HG03460 (cell line): ENCODE data around the gene TMPRSS7.
A peak's percentile ranks its signal among the peaks of the same experiment; 100 is the strongest.
"Not testable (repeated sequence)": the region's sequence is repeated elsewhere in the genome, so short reads cannot be mapped to it uniquely, and the experiment has no call there.

Experiments used
- ATAC-seq: cut with Tn5 transposase; IDR thresholded peaks from one replicate; pipeline ENCODE4 v1.9.1; 2021; ENCODE audit not compliant: unreplicated experiment

Gene TMPRSS7

DNA sequence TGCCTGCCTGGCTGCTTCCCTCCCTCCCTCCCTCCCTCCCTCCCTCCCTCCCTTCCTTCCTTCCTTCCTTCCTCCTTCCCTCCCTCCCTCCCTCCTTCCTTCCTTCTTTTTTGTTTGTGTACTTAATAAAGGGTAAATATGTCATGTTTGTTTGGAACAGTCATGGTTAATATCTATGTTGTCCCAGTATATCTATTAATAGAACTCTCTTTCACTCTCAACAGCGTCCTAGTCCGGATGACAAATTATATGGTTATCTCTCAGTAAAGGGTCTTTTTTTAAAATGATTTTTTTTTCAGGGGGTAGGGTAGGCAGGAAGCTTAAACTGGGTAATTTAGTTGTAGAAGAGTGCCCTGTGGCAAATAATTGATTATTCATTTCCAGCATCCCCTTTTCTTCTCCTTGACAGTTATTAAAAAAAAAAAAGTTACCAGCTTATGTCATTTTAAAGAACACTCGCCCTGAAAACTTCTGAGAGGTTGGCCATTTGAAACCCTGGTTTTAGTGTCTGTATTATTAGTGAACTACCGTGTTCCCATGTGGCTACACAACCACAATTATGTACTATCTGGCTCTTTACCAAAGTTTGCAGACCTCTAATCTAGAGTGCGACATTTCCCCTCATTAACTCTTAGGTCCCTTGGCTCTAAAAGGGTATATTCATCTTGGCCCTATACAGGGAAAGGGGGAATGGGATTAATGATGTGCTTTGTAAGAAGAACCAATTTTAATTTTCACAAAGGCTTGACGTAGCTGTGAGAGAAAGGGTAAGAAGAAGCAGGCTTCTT is 22.1 kb upstream of the TMPRSS7 start:
- no peak for ATAC-seq

- ATAC-seq = peak; percentile 73
These were observed 21.3 kb upstream of the TMPRSS7 start for GRCh38 chr3:112013058-112013783.

DNA sequence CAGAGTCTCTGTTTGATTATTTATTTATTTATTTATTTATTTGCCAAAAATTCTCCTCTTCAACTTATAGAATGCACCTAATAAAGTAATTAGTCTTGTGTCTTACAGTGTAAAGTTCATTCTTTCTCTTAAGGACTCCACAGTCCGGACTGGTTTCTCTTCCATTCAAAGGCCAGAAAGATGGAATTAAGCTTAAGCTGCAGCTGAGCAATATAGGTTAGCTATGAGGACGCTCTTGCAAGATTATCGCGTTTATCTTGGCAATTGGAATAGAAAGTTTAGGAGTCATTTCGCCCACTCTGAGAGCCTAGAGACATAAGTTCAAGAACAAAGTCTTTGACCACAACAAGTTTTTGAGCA is 20.8 kb upstream of the TMPRSS7 start:
- no peak for ATAC-seq

GRCh38 chr3:112017091-112017490 is 17.4 kb upstream of the TMPRSS7 start:
- no peak for ATAC-seq

- no peak for ATAC-seq
These were observed 15.8 kb upstream of the TMPRSS7 start for GRCh38 chr3:112018712-112019111.

- no peak for ATAC-seq
These were observed 14.8 kb upstream of the TMPRSS7 start for GRCh38 chr3:112019716-112020115.

DNA sequence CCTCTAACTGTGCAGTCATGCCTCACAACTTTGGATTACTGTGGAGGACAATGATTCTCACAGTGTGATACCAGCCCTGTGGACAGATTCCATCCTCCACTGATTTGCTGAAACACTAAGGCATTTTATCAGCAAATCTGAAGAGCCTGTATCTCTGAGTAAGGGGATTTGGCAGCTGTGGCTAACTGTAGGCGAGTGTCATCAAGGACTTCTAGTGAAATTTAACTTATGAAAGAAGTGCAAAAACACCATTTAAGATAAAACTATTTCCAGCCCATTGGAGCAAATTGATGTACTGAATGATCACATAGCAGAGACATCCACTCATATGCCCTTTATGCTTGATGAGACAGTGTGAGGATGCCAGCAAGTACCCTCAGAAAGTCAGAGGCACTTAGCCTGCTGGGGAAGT is 13.9 kb upstream of the TMPRSS7 start:
- no peak for ATAC-seq

DNA sequence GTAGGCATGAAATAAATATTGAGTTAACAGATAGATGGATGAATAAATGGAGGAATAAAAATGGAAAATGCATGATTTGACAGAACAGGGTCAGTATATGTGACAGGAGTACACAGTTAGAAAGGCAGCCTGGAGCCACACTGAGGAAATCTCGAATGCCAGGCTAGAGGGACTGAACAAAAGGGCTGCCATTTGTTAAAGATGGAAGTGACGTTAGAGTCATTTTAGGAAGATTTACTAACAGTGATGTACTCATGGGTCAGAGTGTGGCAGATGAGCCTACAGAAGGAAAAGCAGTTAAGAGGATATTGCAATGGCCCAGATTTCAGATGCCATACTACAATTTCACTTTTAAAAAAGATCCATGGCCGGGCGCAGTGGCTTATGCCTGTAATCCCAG is 7.4 kb upstream of the TMPRSS7 start:
- ATAC-seq = no peak

DNA sequence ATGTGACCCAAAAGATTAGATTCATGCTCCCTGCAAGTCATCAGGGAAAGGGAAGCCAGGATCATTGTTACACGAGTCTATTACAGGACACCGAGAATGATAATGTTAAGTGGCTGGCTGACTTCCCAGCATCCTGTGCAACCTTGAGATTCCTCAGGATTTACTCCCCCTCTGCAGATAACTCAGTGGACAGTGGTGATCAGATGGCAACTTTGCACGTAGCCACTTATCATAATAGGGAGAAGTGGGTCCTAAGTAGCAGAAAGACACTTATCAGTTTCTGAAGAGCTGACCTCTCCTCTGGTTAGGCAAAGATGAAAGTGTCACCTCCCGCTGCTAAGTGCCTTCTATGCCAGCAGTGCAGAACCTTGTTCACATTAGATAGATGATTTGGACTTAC is 6.7 kb upstream of the TMPRSS7 start:
- ATAC-seq = no peak

- no peak for ATAC-seq
These were observed 3.6 kb upstream of the TMPRSS7 start for GRCh38 chr3:112030901-112031300.

GRCh38 chr3:112032098-112032731 is 2.3 kb upstream of the TMPRSS7 start:
- ATAC-seq = no peak

- no peak for ATAC-seq
These were observed 705 bp downstream of the TMPRSS7 start for GRCh38 chr3:112035241-112035640.

- not testable (repeated sequence) for ATAC-seq
These were observed 2.7 kb downstream of the TMPRSS7 start for GRCh38 chr3:112037194-112037593.

DNA sequence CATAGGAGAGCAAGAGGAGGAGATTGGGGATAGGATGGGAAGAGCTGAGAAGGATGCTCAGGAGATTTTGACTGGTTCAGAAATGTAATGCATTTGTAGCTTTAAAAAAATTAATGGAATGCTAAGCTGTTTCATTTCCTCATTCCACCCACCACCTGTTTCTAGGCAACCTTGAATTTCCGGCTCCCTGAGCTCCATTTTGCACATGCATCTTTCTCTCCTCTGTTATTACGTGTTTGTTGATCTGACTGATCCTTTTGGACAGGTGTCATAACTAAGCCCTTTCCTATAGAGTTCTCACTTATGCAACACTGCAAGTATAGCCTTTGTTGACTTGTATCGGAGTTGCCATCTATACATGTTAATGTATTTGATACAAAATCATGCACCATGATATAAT is 4.3 kb downstream of the TMPRSS7 start:
- no peak for ATAC-seq

DNA sequence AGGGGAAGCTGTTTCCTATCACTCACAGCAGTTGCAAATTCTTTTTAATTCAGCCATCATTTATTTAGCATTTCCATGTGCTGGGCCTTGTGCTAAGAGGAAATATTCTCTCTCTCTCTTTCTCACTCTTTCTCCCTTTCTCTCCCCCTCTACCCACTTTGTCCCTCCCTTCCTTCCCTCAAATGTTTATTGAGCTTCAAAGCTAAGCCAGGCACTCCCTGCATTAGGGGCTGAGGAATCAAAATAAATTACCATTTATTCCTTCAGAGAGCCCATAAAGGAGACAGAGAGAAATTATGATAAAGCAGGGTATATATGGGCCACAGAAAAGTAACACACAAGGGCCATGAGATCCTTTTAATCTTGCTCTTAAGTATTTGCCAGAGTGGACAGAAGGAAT is 6.8 kb downstream of the TMPRSS7 start:
- no peak for ATAC-seq

DNA sequence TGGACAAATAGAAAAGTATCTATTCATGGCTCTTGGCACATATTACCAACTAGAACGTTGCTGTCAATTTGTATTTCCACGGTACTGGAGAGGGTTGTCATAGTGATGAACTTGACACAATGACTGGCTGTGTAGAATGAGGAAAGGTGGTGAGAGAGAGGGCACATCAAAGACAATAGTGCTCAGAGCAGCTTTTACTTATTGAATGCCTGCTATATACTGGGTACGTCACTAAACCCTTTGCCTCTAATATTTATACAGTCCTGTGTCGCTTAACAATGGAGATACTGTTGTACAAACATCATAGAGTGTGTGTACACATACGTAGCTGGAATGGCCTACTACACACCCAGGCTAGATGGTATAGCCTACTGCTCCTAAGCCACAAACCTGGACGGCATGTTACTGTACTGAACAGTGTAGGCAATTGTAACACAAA is 8.3 kb downstream of the TMPRSS7 start:
- no peak for ATAC-seq

- peak; percentile 94 for ATAC-seq
These were observed 9.2 kb downstream of the TMPRSS7 start for GRCh38 chr3:112043621-112044201.

GRCh38 chr3:112046599-112046998 is 12.1 kb downstream of the TMPRSS7 start:
- ATAC-seq = no peak

GRCh38 chr3:112047264-112047663 is 12.7 kb downstream of the TMPRSS7 start:
- ATAC-seq = no peak

GRCh38 chr3:112048911-112049310 is 14.4 kb downstream of the TMPRSS7 start:
- no peak for ATAC-seq

DNA sequence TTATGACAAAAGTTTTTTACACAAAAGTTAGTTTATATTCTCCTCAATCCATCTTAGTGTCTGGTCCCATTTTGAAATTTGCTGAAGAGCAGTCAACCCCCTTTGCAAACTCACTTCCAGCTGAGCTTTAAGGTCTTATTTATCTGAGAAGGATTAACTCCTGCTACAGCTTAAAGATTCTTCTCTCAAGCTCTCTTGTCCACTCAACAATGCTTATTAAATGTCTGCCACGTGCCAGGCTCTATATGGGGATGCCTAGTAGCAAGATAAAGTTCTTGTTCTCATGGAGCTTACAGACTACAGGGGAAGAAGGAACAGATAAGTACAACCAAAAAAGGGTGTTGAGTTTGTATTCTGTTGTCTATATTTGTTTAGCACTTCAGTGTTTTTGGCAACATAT is 18.7 kb downstream of the TMPRSS7 start:
- no peak for ATAC-seq
